Neural progenitor cell (in vitro differentiated cells): ENCODE measurements around the gene TLE7.

ENCODE experiments used
- CTCF ChIP-seq: fragments of 200-600 bp; sonication (generic); IDR thresholded peaks from 2 replicates; pipeline ENCODE4 v1.5.1; 2017; ENCODE audit warnings: antibody characterized with exemption, mild to moderate bottlenecking
- EZH2phosphoT487 ChIP-seq: fragments of 200-600 bp; sonication (generic); IDR thresholded peaks from 2 replicates; pipeline ENCODE4 v1.6.1; 2017; ENCODE audit warnings: antibody characterized with exemption

GRCh38 chr16:71464231-71464630, 22.4 kb upstream of the TLE7 start:
- TF ChIP-seq CTCF (no peak), EZH2phosphoT487 (no peak)
